Measurements from ENCODE around the gene ANAPC7. TPM values are rescaled to one million over a fixed set of nuclear protein-coding genes. Genes with fewer than 3 reads are reported as not detected.
"Not testable (repeated sequence)": the region's sequence is repeated elsewhere in the genome, so short reads cannot be mapped to it uniquely, and the experiment has no call there.

Gene ANAPC7, protein sequence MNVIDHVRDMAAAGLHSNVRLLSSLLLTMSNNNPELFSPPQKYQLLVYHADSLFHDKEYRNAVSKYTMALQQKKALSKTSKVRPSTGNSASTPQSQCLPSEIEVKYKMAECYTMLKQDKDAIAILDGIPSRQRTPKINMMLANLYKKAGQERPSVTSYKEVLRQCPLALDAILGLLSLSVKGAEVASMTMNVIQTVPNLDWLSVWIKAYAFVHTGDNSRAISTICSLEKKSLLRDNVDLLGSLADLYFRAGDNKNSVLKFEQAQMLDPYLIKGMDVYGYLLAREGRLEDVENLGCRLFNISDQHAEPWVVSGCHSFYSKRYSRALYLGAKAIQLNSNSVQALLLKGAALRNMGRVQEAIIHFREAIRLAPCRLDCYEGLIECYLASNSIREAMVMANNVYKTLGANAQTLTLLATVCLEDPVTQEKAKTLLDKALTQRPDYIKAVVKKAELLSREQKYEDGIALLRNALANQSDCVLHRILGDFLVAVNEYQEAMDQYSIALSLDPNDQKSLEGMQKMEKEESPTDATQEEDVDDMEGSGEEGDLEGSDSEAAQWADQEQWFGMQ
- 72.0 and 72.6 TPM in 2 replicates for total RNA-seq

- Mint-ChIP-seq H3K4me3 (peak within 1 kb of the TSS; percentile 100), H3K9me3 (no peaks in the 10 kb centered on the region), H3K27ac (peak within 1 kb of the TSS; percentile 97), H3K36me3 (ENCODE audit: low read depth) (peaks cover 18% of the 10 kb centered on the region), H3K4me1 (ENCODE audit: low read depth) (peaks cover 25% of the 10 kb centered on the region), H3K27me3 (ENCODE audit: insufficient read depth) (no peaks in the 10 kb centered on the region)
- intact Hi-C loops (cut with micrococcal nuclease) = loop anchor here (1.0 to 5.0 kb wide), 4 partner anchors 47 to 831 kb away; partner anchors contain the start of genes ARPC3, FAM216A, GPN3 and MMAB
- peak; percentile 81 for DNase-seq (ENCODE audit: low spot score)
Observed at GRCh38 chr12:110403146-110403975, at the start of gene ANAPC7. Gene ANAPC7, minus strand, starts transcription at chr12:110403708. Its CDS starts 81 bp downstream, at chr12:110403627.

- peaks cover 36% of the 10 kb centered on the region for H3K4me1 Mint-ChIP-seq (ENCODE audit: low read depth)
- DNase-seq (ENCODE audit: low spot score) = no peak
- intact Hi-C loops (cut with micrococcal nuclease) = loop anchor here (2.0 kb wide), 1 partner anchor 62 kb away; no protein-coding TSS in a partner anchor
- peak overlapping the region; percentile 83 for H3K27ac Mint-ChIP-seq
- H3K27me3 Mint-ChIP-seq (ENCODE audit: insufficient read depth) = no peaks in the 10 kb centered on the region
- H3K9me3 Mint-ChIP-seq = no peaks in the 10 kb centered on the region
- H3K4me3 Mint-ChIP-seq = peak overlapping the region; percentile 100
- H3K36me3 Mint-ChIP-seq (ENCODE audit: low read depth) = peaks cover 33% of the 10 kb centered on the region
Observed at GRCh38 chr12:110451263-110451662, 47.8 kb upstream of the ANAPC7 start.

DNA sequence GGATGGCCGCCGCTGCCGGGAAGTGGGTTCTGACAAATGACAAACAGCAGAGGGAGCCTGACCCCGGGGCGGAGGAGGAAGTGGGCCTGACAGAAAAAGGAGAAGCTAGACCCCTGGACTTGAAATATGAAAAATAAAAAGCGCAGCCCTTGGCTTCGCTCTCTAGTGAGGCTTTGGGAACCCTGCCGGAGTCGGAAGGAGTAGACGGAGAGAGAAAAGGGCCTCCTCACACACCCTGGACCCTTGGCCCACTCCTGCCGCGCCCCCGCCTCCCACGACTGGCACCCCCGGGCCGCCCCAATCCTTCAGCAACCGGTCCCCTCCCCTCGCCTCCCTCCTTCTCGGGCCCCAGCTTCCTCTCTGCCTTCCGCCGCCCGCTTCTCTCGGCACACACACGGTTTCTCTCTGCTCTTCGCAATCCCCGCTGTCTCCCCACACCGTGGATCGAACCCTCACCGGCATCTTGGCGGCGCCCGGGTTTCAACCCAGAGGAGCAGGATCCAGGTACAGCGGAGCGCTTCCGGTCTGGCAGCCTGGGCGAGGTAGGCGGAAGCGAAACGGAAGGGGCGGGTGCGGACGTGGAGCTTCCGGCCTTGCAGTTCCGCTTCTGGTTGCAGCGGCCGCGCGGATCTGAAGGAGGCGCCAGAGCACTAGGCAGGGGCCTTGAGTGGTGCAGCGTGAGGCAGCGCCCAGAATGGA lies 46.4 kb upstream of the ANAPC7 start, which contains the start of gene ARPC3:
ARPC3 (minus strand) TSS at position 539 of the 699 bp plus-strand sequence; CDS start at position 462, 77 bp downstream.
- Mint-ChIP-seq H3K4me1 (ENCODE audit: low read depth) (peaks cover 42% of the 10 kb centered on the region), H3K27me3 (ENCODE audit: insufficient read depth) (no peaks in the 10 kb centered on the region), H3K9me3 (no peaks in the 10 kb centered on the region), H3K4me3 (peak within 1 kb of the TSS; percentile 100), H3K27ac (peak within 1 kb of the TSS; percentile 100), H3K36me3 (ENCODE audit: low read depth) (peaks cover 36% of the 10 kb centered on the region)
- peak; percentile 94 for DNase-seq (ENCODE audit: low spot score)
- intact Hi-C loops (cut with micrococcal nuclease) = loop anchor here (1.0 to 2.0 kb wide), 8 partner anchors 18 to 438 kb away; partner anchors contain the start of genes ANAPC7, FAM216A, GPN3 and RAD9B

GRCh38 chr12:110444455-110444854 lies 40.9 kb upstream of the ANAPC7 start:
- DNase-seq (ENCODE audit: low spot score) = no peak

DNA sequence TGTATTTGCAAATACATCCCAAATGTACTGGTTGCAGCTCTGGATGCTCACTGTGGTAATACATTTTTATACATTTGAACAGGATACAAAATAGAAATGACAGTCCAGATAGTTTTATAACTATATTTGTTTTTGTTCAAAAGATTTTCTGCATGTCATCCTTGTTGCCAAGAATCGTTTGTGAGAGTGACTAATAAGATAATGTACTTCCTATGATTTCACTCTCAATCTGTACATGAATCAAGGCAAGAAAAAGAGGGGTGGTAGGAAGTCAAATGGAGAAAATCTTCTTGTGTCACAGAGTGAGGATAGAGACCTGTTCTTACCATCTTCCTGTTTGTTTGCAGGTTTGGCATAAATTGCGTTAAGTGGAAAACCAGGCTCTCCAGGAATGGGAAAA lies 32.7 kb upstream of the ANAPC7 start:
- Mint-ChIP-seq H3K36me3 (ENCODE audit: low read depth) (peaks cover 34% of the 10 kb centered on the region), H3K9me3 (no peaks in the 10 kb centered on the region), H3K4me3 (no peak overlapping the region), H3K27ac (no peak overlapping the region), H3K4me1 (ENCODE audit: low read depth) (no peaks in the 10 kb centered on the region), H3K27me3 (ENCODE audit: insufficient read depth) (no peaks in the 10 kb centered on the region)
- DNase-seq (ENCODE audit: low spot score) = no peak
- intact Hi-C loops (cut with micrococcal nuclease) = no loop called here

More at GRCh38 chr12:110444455-110444854, 40.9 kb upstream of the ANAPC7 start:
- Mint-ChIP-seq H3K9me3 (no peaks in the 10 kb centered on the region), H3K36me3 (ENCODE audit: low read depth) (peaks cover 29% of the 10 kb centered on the region), H3K27me3 (ENCODE audit: insufficient read depth) (no peaks in the 10 kb centered on the region), H3K27ac (no peak overlapping the region), H3K4me1 (ENCODE audit: low read depth) (peaks cover 35% of the 10 kb centered on the region), H3K4me3 (no peak overlapping the region)
- intact Hi-C loops (cut with micrococcal nuclease) = no loop called here

DNA sequence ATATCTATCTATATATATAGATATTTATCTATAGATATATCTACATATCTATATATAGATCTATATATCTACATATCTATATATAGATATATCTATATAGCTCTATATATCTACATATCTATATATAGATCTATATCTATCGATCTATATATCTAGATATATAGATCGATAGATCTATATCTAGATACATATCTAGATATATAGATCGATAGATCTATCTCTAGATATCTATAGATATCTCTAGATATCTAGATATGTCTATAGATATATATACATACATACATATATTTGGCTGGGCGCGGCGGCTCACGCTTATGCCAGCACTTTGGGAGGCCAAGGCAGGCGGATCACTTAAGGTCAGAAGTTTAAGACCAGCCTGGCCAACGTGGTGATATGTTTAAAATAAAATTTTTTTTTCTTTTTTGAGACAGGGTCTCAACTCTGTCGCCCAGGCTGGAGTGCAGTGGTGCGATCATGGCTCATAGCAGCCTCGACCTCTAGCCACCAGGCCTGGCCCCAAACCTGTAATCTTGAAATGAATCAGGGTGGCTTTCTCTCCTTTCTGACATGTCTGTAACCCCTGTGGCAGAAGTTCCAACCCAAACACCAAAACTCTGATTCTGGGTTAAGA lies 28.6 kb upstream of the ANAPC7 start:
- Mint-ChIP-seq H3K36me3 (ENCODE audit: low read depth) (peaks cover 21% of the 10 kb centered on the region), H3K4me1 (ENCODE audit: low read depth) (no peaks in the 10 kb centered on the region), H3K4me3 (no peak overlapping the region), H3K9me3 (no peaks in the 10 kb centered on the region), H3K27ac (no peak overlapping the region), H3K27me3 (ENCODE audit: insufficient read depth) (peaks cover 4% of the 10 kb centered on the region)
- intact Hi-C loops (cut with micrococcal nuclease) = loop anchor here (1.0 kb wide), 7 partner anchors 18 to 332 kb away; partner anchors contain the start of genes ARPC3, ATP2A2, FAM216A and GPN3
- no peak for DNase-seq (ENCODE audit: low spot score)

DNA sequence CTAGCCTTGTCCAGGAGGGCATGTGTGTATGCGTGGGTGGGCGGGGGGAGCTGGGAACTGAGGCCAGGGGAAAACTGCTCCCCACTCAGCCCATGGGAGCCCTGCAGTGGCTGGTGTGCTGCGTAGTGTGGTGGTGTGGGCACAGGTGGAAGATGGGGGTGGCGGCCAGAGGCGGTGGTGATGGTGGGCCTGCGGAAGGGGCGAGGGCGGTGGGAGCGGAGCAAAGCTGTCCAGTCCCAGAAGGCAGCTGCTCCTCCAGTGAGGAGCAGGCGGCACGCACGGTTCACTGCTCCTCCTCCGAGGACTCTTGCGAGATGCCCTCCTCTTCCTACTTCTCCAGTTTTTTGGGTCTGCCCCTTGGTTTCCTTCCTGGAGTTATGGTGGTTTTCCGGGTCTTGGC lies 26.2 kb upstream of the ANAPC7 start:
- DNase-seq (ENCODE audit: low spot score); intact Hi-C loops (cut with micrococcal nuclease); H3K27me3 Mint-ChIP-seq (ENCODE audit: insufficient read depth); H3K4me3 Mint-ChIP-seq; H3K27ac Mint-ChIP-seq; H3K4me1 Mint-ChIP-seq (ENCODE audit: low read depth); H3K36me3 Mint-ChIP-seq (ENCODE audit: low read depth); H3K9me3 Mint-ChIP-seq: not testable (repeated sequence)

- no peaks in the 10 kb centered on the region for H3K4me1 Mint-ChIP-seq (ENCODE audit: low read depth)
- H3K27ac Mint-ChIP-seq = no peak overlapping the region
- no peak overlapping the region for H3K4me3 Mint-ChIP-seq
- H3K36me3 Mint-ChIP-seq (ENCODE audit: low read depth) = no peaks in the 10 kb centered on the region
- DNase-seq (ENCODE audit: low spot score) = no peak
- intact Hi-C loops (cut with micrococcal nuclease) = no loop called here
- no peaks in the 10 kb centered on the region for H3K9me3 Mint-ChIP-seq
- H3K27me3 Mint-ChIP-seq (ENCODE audit: insufficient read depth) = peaks cover 28% of the 10 kb centered on the region
Observed at GRCh38 chr12:110426406-110426805, 22.9 kb upstream of the ANAPC7 start.

DNA sequence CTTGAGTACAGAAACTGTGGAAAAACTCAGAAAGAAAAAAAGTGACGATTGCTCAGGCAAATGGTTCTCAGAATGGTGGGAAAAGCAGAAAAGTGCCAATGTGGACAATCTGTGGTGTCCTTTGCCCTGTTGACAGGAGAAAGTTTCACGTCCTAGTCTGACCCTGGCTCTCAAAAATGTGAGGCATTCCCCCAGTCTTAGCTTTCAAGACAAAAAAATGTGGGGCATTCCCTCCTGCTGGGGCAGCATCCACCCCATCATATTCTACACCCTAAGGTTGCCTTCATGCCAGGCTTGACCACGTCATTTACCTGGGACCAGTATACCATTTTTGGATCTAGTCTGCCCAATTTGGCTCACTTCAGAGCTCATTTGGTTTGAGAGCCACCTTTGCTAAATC lies 20.7 kb upstream of the ANAPC7 start:
- H3K36me3 Mint-ChIP-seq (ENCODE audit: low read depth) = no peaks in the 10 kb centered on the region
- H3K9me3 Mint-ChIP-seq = no peaks in the 10 kb centered on the region
- H3K4me1 Mint-ChIP-seq (ENCODE audit: low read depth) = no peaks in the 10 kb centered on the region
- intact Hi-C loops (cut with micrococcal nuclease) = no loop called here
- DNase-seq (ENCODE audit: low spot score) = no peak
- peaks cover 37% of the 10 kb centered on the region for H3K27me3 Mint-ChIP-seq (ENCODE audit: insufficient read depth)
- H3K4me3 Mint-ChIP-seq = no peak overlapping the region
- no peak overlapping the region for H3K27ac Mint-ChIP-seq

DNA sequence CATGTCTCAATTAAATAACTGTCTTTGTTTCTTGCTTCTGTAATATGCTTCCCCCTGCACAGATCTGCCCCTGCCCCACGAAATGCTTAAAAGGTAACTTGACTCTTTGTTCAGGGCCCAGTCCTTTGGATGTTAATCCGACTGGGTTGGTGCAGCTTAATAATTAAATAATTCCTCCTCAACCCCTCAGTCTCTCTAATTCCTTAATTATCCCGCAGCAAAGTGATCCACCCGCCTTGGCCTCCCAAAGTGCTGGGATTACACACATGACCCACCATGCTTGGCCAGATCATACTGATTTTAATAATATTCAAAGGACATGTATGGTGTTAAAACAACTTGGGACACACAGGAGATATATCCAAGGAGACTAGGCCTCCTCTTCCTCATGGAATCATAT lies 18.2 kb upstream of the ANAPC7 start:
- H3K27me3 Mint-ChIP-seq (ENCODE audit: insufficient read depth) = peaks cover 42% of the 10 kb centered on the region
- DNase-seq (ENCODE audit: low spot score) = no peak
- H3K9me3 Mint-ChIP-seq = no peaks in the 10 kb centered on the region
- no peak overlapping the region for H3K27ac Mint-ChIP-seq
- no peaks in the 10 kb centered on the region for H3K4me1 Mint-ChIP-seq (ENCODE audit: low read depth)
- no peak overlapping the region for H3K4me3 Mint-ChIP-seq
- intact Hi-C loops (cut with micrococcal nuclease) = no loop called here
- no peaks in the 10 kb centered on the region for H3K36me3 Mint-ChIP-seq (ENCODE audit: low read depth)

GRCh38 chr12:110421159-110421661 lies 17.7 kb upstream of the ANAPC7 start:
- no peaks in the 10 kb centered on the region for H3K9me3 Mint-ChIP-seq
- intact Hi-C loops (cut with micrococcal nuclease) = no loop called here
- H3K27ac Mint-ChIP-seq = no peak overlapping the region

More at GRCh38 chr12:110421159-110421661, 17.7 kb upstream of the ANAPC7 start:
- DNase-seq (ENCODE audit: low spot score) = no peak
- Mint-ChIP-seq H3K4me1 (ENCODE audit: low read depth) (no peaks in the 10 kb centered on the region), H3K27me3 (ENCODE audit: insufficient read depth) (peaks cover 42% of the 10 kb centered on the region), H3K36me3 (ENCODE audit: low read depth) (no peaks in the 10 kb centered on the region), H3K4me3 (no peak overlapping the region)
